ENCODE measurements around the gene ASGR1. TPM values are rescaled to one million over a fixed set of nuclear protein-coding genes. Genes with fewer than 3 reads are reported as not detected.
A peak's percentile ranks its signal among the peaks of the same experiment; 100 is the strongest.

Gene ASGR1
- total and polyA plus RNA-seq, 12 donors: 0.29 to 6.9 (median 1.8) TPM; not detected in 2

DNA sequence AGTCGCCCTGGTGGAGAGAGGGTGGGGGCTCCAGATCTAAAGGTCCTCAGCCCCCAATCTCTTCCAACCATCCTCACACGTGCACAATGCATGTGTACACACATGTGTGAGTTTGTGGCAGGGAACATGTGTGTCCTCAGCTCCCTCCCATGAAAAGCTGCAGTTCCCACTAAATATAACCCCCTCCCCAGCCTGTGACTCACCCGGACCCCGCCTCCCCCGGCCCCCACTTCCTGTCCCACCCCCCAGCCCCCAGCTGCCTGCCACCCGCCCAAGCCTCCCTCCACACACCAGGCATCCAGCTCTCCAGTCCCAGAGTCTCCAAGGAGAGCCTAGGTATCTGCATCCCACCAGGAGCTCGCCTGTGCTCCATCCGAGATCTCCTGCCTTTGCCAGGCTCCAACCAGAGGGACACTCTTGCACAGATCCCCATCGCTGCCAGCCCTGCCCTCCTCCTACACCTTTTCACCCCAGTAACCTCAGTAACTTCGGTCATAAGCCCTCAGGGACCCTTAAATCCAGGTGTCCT is 36.5 kb upstream of the ASGR1 start:
- Histone ChIP-seq H3K27me3 (no peaks in the 10 kb centered on the region), H3K4me1 (replicated peaks in 1 of 2) (peaks cover 31 to 53% of the 10 kb centered on the region in 2 donors), H3K4me3 (peak overlapping the region in 1 of 4 donors; percentile 65), H3K36me3 (replicated peaks in 1 of 2) (no peaks in the 10 kb centered on the region), H3K9me3 (replicated peaks in 1 of 3) (no peaks in the 10 kb centered on the region), H3K27ac (peak overlapping the region in 4 of 5 donors; percentile 32 to 100 (median 62))
- DNase-seq: peak in 2 of 7 donors; percentile 43 to 54
- intact Hi-C loops (cut with DNase I): no loop called here
- TF ChIP-seq, protein P1, sequence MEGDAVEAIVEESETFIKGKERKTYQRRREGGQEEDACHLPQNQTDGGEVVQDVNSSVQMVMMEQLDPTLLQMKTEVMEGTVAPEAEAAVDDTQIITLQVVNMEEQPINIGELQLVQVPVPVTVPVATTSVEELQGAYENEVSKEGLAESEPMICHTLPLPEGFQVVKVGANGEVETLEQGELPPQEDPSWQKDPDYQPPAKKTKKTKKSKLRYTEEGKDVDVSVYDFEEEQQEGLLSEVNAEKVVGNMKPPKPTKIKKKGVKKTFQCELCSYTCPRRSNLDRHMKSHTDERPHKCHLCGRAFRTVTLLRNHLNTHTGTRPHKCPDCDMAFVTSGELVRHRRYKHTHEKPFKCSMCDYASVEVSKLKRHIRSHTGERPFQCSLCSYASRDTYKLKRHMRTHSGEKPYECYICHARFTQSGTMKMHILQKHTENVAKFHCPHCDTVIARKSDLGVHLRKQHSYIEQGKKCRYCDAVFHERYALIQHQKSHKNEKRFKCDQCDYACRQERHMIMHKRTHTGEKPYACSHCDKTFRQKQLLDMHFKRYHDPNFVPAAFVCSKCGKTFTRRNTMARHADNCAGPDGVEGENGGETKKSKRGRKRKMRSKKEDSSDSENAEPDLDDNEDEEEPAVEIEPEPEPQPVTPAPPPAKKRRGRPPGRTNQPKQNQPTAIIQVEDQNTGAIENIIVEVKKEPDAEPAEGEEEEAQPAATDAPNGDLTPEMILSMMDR (IDR thresholded peaks at IDR 0.05): no peak
- TF ChIP-seq POLR2A (IDR thresholded peaks at IDR 0.05): no peak
- WGBS, 4 donors: 13 to 15% (median 14%) methylated on average over 8 to 10 of the region's 10 CpGs

DNA sequence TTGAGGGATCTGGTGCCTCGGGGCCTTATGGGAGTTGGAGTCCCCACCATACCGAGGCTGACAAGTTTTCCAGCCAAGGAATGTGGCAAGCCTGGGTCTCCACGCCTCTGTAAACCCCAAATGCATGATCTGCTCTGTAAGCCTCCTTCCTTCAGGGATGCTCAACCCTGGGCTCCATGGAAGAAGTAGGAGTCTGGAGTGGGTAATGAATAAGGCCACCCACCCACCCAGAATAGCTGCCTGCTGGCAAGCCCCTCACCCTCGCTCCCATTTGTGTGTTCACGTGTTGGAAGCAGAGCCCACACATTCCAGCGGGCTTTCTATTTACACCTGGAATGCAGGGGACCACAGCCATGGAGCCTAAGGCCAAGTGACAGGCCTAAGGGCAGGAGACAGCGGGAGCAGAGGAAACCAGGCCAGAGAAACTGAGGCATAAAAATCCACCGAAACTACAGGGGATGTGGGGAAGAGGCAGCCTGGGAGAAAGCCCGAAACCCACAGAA is 36.0 kb upstream of the ASGR1 start:
- peak overlapping the region in 1 of 4 donors; percentile 59 for H3K4me3 ChIP-seq

DNA sequence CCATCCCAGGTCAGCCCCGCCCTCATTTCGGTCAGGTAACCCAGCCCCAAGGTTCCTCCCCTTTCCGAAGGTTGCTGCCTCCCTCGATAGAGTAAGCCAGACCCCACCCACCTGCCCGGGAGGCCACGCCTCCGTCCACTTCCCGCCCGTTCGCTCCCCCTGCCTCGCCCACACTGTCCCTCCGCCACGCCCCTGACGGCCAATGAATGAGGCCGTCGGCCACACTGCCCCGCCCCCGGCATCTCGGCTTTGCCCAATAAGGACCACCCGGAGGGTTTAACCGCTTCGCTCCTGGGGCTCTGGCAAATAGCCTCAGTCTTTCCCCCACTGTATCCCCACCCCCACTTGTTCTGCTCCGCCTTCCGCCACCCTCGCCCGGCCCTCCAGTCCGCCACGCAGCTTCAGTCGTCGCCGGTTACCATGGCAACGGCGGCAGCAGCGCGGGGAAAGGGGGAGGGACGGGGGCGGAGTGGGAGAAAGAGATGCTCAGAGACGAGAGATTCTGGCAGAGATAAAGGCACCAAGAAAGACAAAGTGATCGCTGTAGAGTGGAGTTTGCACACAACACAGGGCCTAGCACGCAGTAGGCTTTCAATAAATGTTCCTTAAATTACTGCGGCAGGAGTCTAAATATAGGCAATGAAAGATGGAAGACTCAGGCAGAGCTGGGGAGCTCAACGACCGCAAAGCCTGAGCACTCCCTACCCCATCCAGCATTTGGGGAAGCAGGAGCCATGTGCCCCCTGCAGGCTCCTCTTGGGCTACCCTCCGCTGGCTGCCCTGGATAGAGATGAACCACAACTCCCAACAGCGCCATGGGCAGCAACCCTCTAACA is 35.3 kb upstream of the ASGR1 start:
- Histone ChIP-seq H3K27ac (peak overlapping the region in 3 of 5 donors; percentile 11 to 82 (median 63)), H3K4me1 (replicated peaks in 1 of 2) (peaks cover 28 to 55% of the 10 kb centered on the region in 2 donors), H3K4me3 (peak overlapping the region in 2 of 4 donors; percentile 14 to 59), H3K27me3 (no peaks in the 10 kb centered on the region), H3K36me3 (replicated peaks in 1 of 2) (no peaks in the 10 kb centered on the region), H3K9me3 (replicated peaks in 1 of 3) (no peaks in the 10 kb centered on the region)
- intact Hi-C loops (cut with DNase I): no loop called here
- no peak for TF ChIP-seq POLR2A (IDR thresholded peaks at IDR 0.05)
- TF ChIP-seq, protein P1 (IDR thresholded peaks at IDR 0.05): peak in 5 of 6 experiments; percentile 22 to 52 (median 40)
- WGBS, 4 donors: 1% methylated on average over 32 to 45 of the region's 45 CpGs
- DNase-seq: peak; percentile 97 to 99 (median 99)

More for the DNA sequence above, 36.0 kb upstream of the ASGR1 start:
- no peak for DNase-seq
- TF ChIP-seq, protein P1 (IDR thresholded peaks at IDR 0.05): no peak
- no peak for TF ChIP-seq POLR2A (IDR thresholded peaks at IDR 0.05)
- 20 to 28% (median 22%) methylated on average over 6 to 9 of the region's 9 CpGs for WGBS, 4 donors
- intact Hi-C loops (cut with DNase I): no loop called here
- peaks cover 28 to 50% of the 10 kb centered on the region in 2 donors for H3K4me1 ChIP-seq (replicated peaks in 1 of 2)
- no peaks in the 10 kb centered on the region for H3K27me3 ChIP-seq
- no peaks in the 10 kb centered on the region for H3K9me3 ChIP-seq (replicated peaks in 1 of 3)
- no peaks in the 10 kb centered on the region for H3K36me3 ChIP-seq (replicated peaks in 1 of 2)
- peak overlapping the region in 4 of 5 donors; percentile 32 to 100 (median 58) for H3K27ac ChIP-seq

DNA sequence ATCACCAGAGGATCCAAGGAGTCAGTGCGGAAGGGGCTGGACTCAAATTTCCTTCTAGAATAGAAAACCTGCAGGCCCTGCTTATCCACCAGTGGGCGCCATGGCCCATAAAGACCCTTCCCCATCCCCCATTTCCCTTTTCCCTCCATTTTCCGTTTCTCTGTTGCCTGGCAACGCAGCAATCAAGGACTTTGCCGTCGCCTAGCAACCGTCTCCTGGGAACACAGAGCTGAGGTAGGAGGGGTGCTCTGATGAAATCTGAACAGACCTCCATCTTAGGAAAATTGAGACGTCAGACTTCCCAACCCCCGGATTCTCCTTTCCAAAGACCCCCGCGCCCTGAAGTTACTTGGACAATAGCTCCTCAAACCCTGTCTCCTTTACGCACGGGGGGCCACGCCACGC is 34.7 kb upstream of the ASGR1 start:
- peak; percentile 75 to 94 (median 82) for DNase-seq
- H3K27me3 ChIP-seq: no peaks in the 10 kb centered on the region
- TF ChIP-seq, protein P1 (IDR thresholded peaks at IDR 0.05): peak in 5 of 6 experiments; percentile 30 to 45 (median 38)
- TF ChIP-seq POLR2A (IDR thresholded peaks at IDR 0.05): no peak
- H3K36me3 ChIP-seq (replicated peaks in 1 of 2): no peaks in the 10 kb centered on the region
- H3K4me3 ChIP-seq: peak overlapping the region in 2 of 4 donors; percentile 14 to 59
- intact Hi-C loops (cut with DNase I): no loop called here
- peaks cover 28 to 49% of the 10 kb centered on the region in 2 donors for H3K4me1 ChIP-seq (replicated peaks in 1 of 2)
- 4 to 7% (median 5%) methylated on average over 15 of the region's 15 CpGs for WGBS, 4 donors
- H3K9me3 ChIP-seq (replicated peaks in 1 of 3): no peaks in the 10 kb centered on the region
- H3K27ac ChIP-seq: peak overlapping the region in 2 of 5 donors; percentile 63 to 82
